CD8-positive, alpha-beta memory T cell (primary cell): ENCODE measurements around the gene UBR2. TPM values are rescaled to one million over a fixed set of nuclear protein-coding genes. Genes with fewer than 3 reads are reported as not detected.
"Not testable (repeated sequence)": the region's sequence is repeated elsewhere in the genome, so short reads cannot be mapped to it uniquely, and the experiment has no call there.

Source experiments
- CTCF ChIA-PET: fragments of 350-600 bp; sonication (Branson Sonifier 250); formaldehyde crosslinking; loops from one replicate; lab custom pipeline; 2021; ENCODE audit warnings: antibody characterized with exemption; lab: Charles Lee
- POLR2A ChIA-PET: fragments of 350-600 bp; sonication (Branson Sonifier 250); formaldehyde crosslinking; loops from one replicate; lab custom pipeline; 2021; ENCODE audit warnings: antibody characterized with exemption; lab: Charles Lee
- DNase-seq, 5 donors: peaks; one replicate each; pipeline versions ENCODE4 v3.0.0 to v3.0.0-alpha.2; 2020 to 2022; ENCODE audit warnings: mixed read lengths in 1 of 5
- H3K27ac ChIP-seq: one replicate; pipeline ENCODE4 v1.7.0; 2013; ENCODE audit warnings: low read depth, mild to moderate bottlenecking, low read length, moderate library complexity
- H3K27me3 ChIP-seq: 2 replicates; pipeline ENCODE4 v1.7.0; 2013; ENCODE audit warnings: low read length, mild to moderate bottlenecking; ENCODE audit not compliant: insufficient read depth, poor library complexity, severe bottlenecking
- H3K36me3 ChIP-seq: 2 replicates; pipeline ENCODE4 v1.7.0; 2013; ENCODE audit warnings: mild to moderate bottlenecking, low read length, moderate library complexity; ENCODE audit not compliant: insufficient read depth
- H3K4me1 ChIP-seq: 2 replicates; pipeline ENCODE4 v1.7.0; 2013; ENCODE audit warnings: mild to moderate bottlenecking, low read length, moderate library complexity; ENCODE audit not compliant: insufficient read depth
- H3K4me3 ChIP-seq: 2 replicates; pipeline ENCODE4 v1.7.0; 2013; ENCODE audit warnings: mild to moderate bottlenecking, low read length
- H3K9me3 ChIP-seq: 2 replicates; pipeline ENCODE4 v1.7.0; 2013; ENCODE audit warnings: mild to moderate bottlenecking, low read length
- H3K27ac Mint-ChIP-seq, 8 donors: one replicate each; pipeline ENCODE4 v1.8.0; 2020 to 2021; ENCODE audit warnings: mixed read lengths in 8 of 8, mild to moderate bottlenecking in 6 of 8, inconsistent platforms in 3 of 8, moderate library complexity in 3 of 8
- H3K27me3 Mint-ChIP-seq, 2 donors: one replicate each; pipeline ENCODE4 v1.8.0; 2020 to 2021; ENCODE audit warnings: mixed read lengths in 2 of 2, mild to moderate bottlenecking in 1 of 2, moderate library complexity in 1 of 2
- H3K36me3 Mint-ChIP-seq, 3 donors: one replicate each; pipeline ENCODE4 v1.8.0; 2020 to 2021; ENCODE audit warnings: mixed read lengths in 3 of 3, inconsistent platforms in 1 of 3, mild to moderate bottlenecking in 1 of 3
- H3K4me1 Mint-ChIP-seq, 3 donors: one replicate each; pipeline ENCODE4 v1.8.0; 2020 to 2021; ENCODE audit warnings: mixed read lengths in 3 of 3, inconsistent platforms in 1 of 3, mild to moderate bottlenecking in 1 of 3
- H3K4me3 Mint-ChIP-seq, 7 donors: one replicate each; pipeline ENCODE4 v1.8.0; 2020 to 2021; ENCODE audit warnings: mixed read lengths in 7 of 7, mild to moderate bottlenecking in 6 of 7, moderate library complexity in 4 of 7, inconsistent platforms in 2 of 7
- H3K9me3 Mint-ChIP-seq, 5 donors: one replicate each; pipeline ENCODE4 v1.8.0; 2020 to 2022; ENCODE audit warnings: mixed read lengths in 5 of 5, mild to moderate bottlenecking in 3 of 5, moderate library complexity in 2 of 5, inconsistent platforms in 1 of 5
- polyA plus RNA-seq: library from polyadenylated mRNA; unstranded; fragments of 300-500 nt; fragmentation: Illumina TruSeq; gene quantifications from one replicate; pipeline ENCODE4 v1.2.3, GENCODE V29; 2021
- total RNA-seq, 2 experiments: library from RNA; stranded (reverse); gene quantifications; one replicate each; pipeline ENCODE4 v1.2.3, GENCODE V29; 2021

UBR2 gene
- total and polyA plus RNA-seq, 3 experiments from 2014 or later: 13.6 to 27.0 (median 26.2) TPM

DNA sequence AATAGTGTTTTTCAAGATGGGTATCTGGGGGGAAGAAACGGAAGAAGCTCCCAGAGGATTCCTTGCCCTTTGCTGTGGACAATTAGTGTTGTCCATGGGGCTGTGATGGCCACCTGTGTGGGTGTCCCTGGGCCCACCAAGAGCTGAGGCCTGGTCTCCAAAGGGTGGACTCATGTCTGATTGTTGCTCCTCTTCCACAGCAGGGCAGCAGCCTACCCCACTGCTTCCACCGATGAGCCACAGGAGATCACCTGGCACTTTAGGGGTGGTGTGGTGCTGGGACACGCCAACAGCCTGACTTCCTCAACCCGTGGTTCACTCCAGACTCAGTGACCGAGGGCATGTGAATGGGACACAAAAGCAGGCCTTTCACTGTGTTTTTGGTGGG is 133.4 kb downstream of the UBR2 start:
- H3K4me3 ChIP-seq: no peak overlapping the region
- no peaks in the 10 kb centered on the region for H3K9me3 ChIP-seq
- H3K27ac ChIP-seq: no peak overlapping the region
- CTCF ChIA-PET: interaction anchor here (1.0 to 2.0 kb wide), 3 partner anchors 29 to 49 kb away, joined by 3 to 7 read pairs (median 3); no protein-coding TSS in a partner anchor
- Mint-ChIP-seq H3K36me3 (peaks cover 0 to 30% (median 0%) of the 10 kb centered on the region in 3 donors), H3K4me1 (peaks cover 20 to 29% (median 28%) of the 10 kb centered on the region in 3 donors), H3K4me3 (no peak overlapping the region), H3K9me3 (no peaks in the 10 kb centered on the region), H3K27ac (peak overlapping the region in 2 of 8 donors; percentile 26 to 32), H3K27me3 (no peaks in the 10 kb centered on the region)
- POLR2A ChIA-PET: no interaction called here
- no peak for DNase-seq
- H3K27me3 ChIP-seq: no peaks in the 10 kb centered on the region
- H3K36me3 ChIP-seq: no peaks in the 10 kb centered on the region
- peaks cover 17% of the 10 kb centered on the region for H3K4me1 ChIP-seq

DNA sequence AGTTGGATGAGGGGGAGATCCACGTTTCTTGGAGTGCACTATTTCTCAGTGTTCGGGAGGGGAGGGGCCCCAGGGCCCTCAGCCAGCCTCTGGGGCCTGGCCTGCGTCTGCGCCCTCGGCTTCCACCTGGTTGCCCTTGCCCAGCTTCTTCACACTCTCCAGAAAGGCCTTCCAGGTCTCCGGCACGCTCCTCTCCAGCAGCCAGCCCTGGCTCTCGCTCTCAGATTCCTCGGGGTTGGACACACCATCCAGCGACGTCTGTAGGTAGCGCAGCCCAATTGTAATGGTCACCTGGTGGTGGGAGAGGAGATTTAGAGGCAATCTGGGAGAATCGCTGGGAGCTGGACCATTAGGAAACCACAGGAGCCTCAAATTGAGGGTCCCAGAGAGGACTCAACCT is 134.4 kb downstream of the UBR2 start:
- peak overlapping the region in 4 of 8 donors; percentile 36 to 80 (median 47) for H3K27ac Mint-ChIP-seq
- CTCF ChIA-PET: interaction anchor here (0.9 kb wide), 1 partner anchor 10 kb away, joined by 3 read pairs; no protein-coding TSS in a partner anchor

DNA sequence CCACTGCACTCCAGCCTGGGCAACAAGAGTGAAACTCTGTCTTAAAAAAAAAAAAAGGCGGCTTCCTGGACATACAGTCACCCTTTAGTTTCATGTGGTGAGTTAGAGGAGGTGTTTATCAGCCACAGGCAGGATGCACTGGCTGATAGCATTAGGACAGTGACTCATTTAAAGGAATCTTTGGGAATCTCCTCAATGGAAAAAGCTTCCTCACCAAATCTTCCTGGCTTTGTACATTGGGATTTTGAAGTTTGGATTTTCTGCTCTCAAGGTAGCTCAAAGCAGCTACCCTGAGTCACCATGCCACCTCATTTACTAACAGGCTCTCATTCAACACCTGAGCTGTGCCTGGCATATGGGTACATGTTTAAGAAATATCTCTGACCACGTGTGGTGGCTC is 138.4 kb downstream of the UBR2 start:
- Mint-ChIP-seq H3K4me1 (no peaks in the 10 kb centered on the region), H3K36me3 (no peaks in the 10 kb centered on the region), H3K27me3 (no peaks in the 10 kb centered on the region), H3K4me3 (no peak overlapping the region), H3K27ac (no peak overlapping the region), H3K9me3 (no peaks in the 10 kb centered on the region)
- no peak overlapping the region for H3K4me3 ChIP-seq
- ChIA-PET CTCF (interaction anchor here (1.4 kb wide), 1 partner anchor 10 kb away, joined by 4 read pairs; no protein-coding TSS in a partner anchor), POLR2A (interaction anchor here (0.7 kb wide), 1 partner anchor 17 kb away, joined by 5 read pairs; no protein-coding TSS in a partner anchor)
- no peaks in the 10 kb centered on the region for H3K9me3 ChIP-seq
- no peaks in the 10 kb centered on the region for H3K36me3 ChIP-seq
- no peak overlapping the region for H3K27ac ChIP-seq
- no peak for DNase-seq
- no peaks in the 10 kb centered on the region for H3K27me3 ChIP-seq
- no peaks in the 10 kb centered on the region for H3K4me1 ChIP-seq

More for the DNA sequence above, 134.4 kb downstream of the UBR2 start:
- no peak overlapping the region for H3K4me3 ChIP-seq
- H3K4me1 Mint-ChIP-seq: peaks cover 15 to 19% (median 19%) of the 10 kb centered on the region in 3 donors
- H3K27ac ChIP-seq: no peak overlapping the region
- H3K36me3 ChIP-seq: no peaks in the 10 kb centered on the region
- H3K27me3 ChIP-seq: no peaks in the 10 kb centered on the region
- POLR2A ChIA-PET: no interaction called here
- no peaks in the 10 kb centered on the region for H3K27me3 Mint-ChIP-seq
- no peaks in the 10 kb centered on the region for H3K9me3 Mint-ChIP-seq
- H3K4me1 ChIP-seq: peaks cover 11% of the 10 kb centered on the region
- no peak for DNase-seq
- H3K9me3 ChIP-seq: no peaks in the 10 kb centered on the region
- H3K4me3 Mint-ChIP-seq: no peak overlapping the region
- H3K36me3 Mint-ChIP-seq: peaks cover 0 to 20% (median 0%) of the 10 kb centered on the region in 3 donors

DNA sequence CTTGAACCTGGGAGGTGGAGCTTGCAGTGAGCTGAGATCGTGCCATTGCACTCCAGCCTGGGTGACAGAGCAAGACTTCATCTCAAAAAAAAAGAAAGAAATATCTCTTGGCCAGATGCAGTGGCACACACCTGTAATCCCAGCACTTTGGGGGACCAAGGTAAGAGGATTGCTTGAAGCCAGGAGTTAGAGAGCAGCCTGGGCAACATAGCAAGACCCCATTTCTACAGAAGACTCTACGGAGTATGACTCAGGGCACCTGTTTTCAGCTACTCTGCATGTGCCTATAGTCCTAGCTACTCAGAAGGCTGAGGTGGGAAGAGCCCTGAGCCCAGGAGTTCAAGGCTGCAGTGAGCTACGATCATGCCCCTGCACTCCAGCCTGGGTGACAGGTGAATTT is 139.0 kb downstream of the UBR2 start:
- H3K27ac Mint-ChIP-seq, H3K9me3 ChIP-seq, H3K27ac ChIP-seq, H3K27me3 ChIP-seq, H3K4me1 ChIP-seq, CTCF ChIA-PET, H3K36me3 ChIP-seq, H3K9me3 Mint-ChIP-seq, H3K4me3 Mint-ChIP-seq, H3K36me3 Mint-ChIP-seq, H3K27me3 Mint-ChIP-seq, DNase-seq, POLR2A ChIA-PET, H3K4me1 Mint-ChIP-seq, H3K4me3 ChIP-seq: not testable (repeated sequence)

DNA sequence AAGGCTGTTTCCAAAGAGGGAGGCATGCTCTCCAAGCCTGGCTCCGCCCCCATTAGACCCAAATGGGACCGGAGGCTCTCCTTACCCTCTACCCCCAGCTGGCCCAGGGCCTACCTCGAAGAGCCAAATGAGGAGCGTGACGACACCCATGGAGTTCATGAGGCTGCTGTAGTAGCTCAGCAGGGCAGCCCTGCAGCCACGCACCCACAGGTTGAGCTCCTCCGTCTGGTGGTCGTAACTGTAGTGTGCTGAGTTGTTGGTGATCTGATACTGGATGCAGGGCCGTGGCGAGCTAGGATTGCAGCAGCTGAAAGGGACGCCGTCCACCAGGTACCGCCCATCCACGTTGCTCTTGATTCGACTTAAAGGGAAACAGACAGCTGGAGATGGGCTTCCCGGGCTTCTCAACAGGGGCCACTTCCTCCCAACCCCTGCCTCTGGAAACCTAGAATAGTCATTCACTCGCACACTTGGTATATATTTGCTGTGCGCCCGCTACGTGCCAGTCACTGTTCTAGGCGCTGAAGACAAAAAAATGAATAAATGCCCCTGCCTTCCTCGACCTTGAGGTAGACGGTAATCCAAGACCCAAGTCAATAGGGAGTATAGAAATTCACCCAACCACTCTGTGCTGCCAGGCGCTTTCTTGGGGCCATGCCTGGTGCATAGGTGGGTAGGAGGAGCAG is 140.6 kb downstream of the UBR2 start:
- Histone ChIP-seq H3K4me1 (no peaks in the 10 kb centered on the region), H3K27me3 (no peaks in the 10 kb centered on the region), H3K4me3 (no peak overlapping the region), H3K9me3 (no peaks in the 10 kb centered on the region), H3K36me3 (no peaks in the 10 kb centered on the region), H3K27ac (no peak overlapping the region)
- POLR2A ChIA-PET: interaction anchor here (0.6 kb wide), 1 partner anchor 79 kb away, joined by 4 read pairs; no protein-coding TSS in a partner anchor
- H3K4me3 Mint-ChIP-seq: no peak overlapping the region
- H3K27ac Mint-ChIP-seq: no peak overlapping the region
- peaks cover 0 to 5% of the 10 kb centered on the region in 2 donors for H3K27me3 Mint-ChIP-seq
- CTCF ChIA-PET: interaction anchor here (1.1 kb wide), 1 partner anchor 42 kb away, joined by 3 read pairs; no protein-coding TSS in a partner anchor
- H3K4me1 Mint-ChIP-seq: no peaks in the 10 kb centered on the region
- DNase-seq: no peak
- H3K36me3 Mint-ChIP-seq: no peaks in the 10 kb centered on the region
- H3K9me3 Mint-ChIP-seq: no peaks in the 10 kb centered on the region

DNA sequence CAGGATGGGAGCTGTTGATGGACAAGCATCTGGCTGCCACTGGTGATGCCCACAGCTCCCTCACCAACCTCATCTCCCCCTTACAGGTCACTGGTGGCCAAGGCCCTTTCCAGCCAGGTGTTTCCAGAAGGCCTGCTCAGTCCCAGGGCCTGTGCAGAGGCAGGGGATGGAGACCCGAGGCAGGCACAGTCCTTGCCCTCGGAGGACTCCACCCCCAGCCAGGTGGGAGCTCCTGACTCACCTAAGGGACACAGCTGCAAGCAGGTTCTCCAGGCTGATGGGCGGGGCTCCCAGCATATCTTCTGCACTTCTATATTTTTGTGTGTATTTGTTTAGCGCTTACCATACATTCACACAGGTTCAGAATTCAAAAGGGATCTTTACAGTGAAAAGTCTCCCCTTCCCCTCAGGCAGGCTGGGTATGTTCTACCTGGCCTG is 141.1 kb downstream of the UBR2 start:
- Histone ChIP-seq H3K4me3 (no peak overlapping the region), H3K27me3 (no peaks in the 10 kb centered on the region), H3K4me1 (no peaks in the 10 kb centered on the region), H3K27ac (no peak overlapping the region), H3K36me3 (no peaks in the 10 kb centered on the region), H3K9me3 (no peaks in the 10 kb centered on the region)
- Mint-ChIP-seq H3K36me3 (no peaks in the 10 kb centered on the region), H3K4me3 (no peak overlapping the region), H3K4me1 (no peaks in the 10 kb centered on the region), H3K27ac (no peak overlapping the region), H3K9me3 (no peaks in the 10 kb centered on the region), H3K27me3 (peaks cover 0 to 5% of the 10 kb centered on the region in 2 donors)
- no peak for DNase-seq
- ChIA-PET POLR2A (no interaction called here), CTCF (no interaction called here)

DNA sequence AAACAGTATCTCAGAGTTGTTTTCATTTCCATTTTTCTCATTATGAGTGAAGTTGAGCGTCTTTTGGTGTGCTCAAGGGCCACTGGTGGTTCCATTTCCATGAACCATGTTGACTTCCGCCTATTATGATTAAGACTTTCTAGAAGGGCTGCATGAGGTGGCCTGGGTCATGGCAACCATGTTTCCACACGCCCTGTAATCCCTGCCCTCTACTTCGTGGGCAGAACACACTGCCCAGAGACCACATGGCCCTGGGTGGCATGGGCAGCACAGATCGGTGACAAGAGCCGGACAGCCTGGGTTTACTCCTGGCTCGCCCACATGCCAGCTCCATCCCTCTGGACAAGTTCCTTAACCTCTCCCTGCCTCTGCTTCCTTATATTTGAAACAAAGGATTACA is 143.8 kb downstream of the UBR2 start:
- H3K4me1 Mint-ChIP-seq: no peaks in the 10 kb centered on the region
- H3K27me3 Mint-ChIP-seq: peaks cover 1 to 5% of the 10 kb centered on the region in 2 donors
- no peak overlapping the region for H3K27ac Mint-ChIP-seq
- no peak overlapping the region for H3K27ac ChIP-seq
- H3K4me3 ChIP-seq: no peak overlapping the region
- H3K36me3 Mint-ChIP-seq: peaks cover 0 to 5% (median 0%) of the 10 kb centered on the region in 3 donors
- no peak overlapping the region for H3K4me3 Mint-ChIP-seq
- CTCF ChIA-PET: interaction anchor here (1.0 kb wide), 1 partner anchor 18 kb away, joined by 5 read pairs; no protein-coding TSS in a partner anchor
- no peak for DNase-seq
- no peaks in the 10 kb centered on the region for H3K36me3 ChIP-seq
- no peaks in the 10 kb centered on the region for H3K9me3 ChIP-seq
- H3K27me3 ChIP-seq: no peaks in the 10 kb centered on the region
- peaks cover 0 to 4% (median 0%) of the 10 kb centered on the region in 5 donors for H3K9me3 Mint-ChIP-seq
- POLR2A ChIA-PET: no interaction called here
- H3K4me1 ChIP-seq: no peaks in the 10 kb centered on the region

DNA sequence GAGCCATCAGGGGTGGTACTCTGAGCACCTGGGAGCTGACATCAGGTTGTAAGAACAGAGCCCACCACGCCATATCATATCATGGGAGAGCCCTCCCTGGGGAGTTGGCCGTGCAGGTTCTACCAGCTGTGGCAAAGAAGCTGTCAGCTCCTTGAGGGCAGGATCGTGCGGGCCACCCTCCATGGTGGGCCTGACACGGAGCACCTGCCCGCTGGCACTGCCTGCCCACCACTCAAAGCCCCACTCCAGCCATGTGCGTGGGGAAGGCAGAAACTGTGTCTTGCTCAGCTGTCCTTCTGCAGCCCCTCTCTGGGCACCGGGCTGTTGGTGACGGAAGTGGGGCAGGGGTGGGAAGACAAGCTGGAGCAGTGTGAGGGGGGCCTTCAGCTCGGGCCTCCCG is 144.3 kb downstream of the UBR2 start:
- POLR2A ChIA-PET: no interaction called here
- Histone ChIP-seq H3K4me3 (no peak overlapping the region), H3K27ac (no peak overlapping the region), H3K27me3 (no peaks in the 10 kb centered on the region), H3K9me3 (no peaks in the 10 kb centered on the region), H3K4me1 (no peaks in the 10 kb centered on the region), H3K36me3 (no peaks in the 10 kb centered on the region)
- peaks cover 1 to 5% of the 10 kb centered on the region in 2 donors for H3K27me3 Mint-ChIP-seq
- peaks cover 0 to 5% (median 0%) of the 10 kb centered on the region in 3 donors for H3K36me3 Mint-ChIP-seq
- H3K4me1 Mint-ChIP-seq: no peaks in the 10 kb centered on the region
- no peak overlapping the region for H3K27ac Mint-ChIP-seq
- H3K9me3 Mint-ChIP-seq: peaks cover 0 to 4% (median 0%) of the 10 kb centered on the region in 5 donors
- DNase-seq: no peak
- no peak overlapping the region for H3K4me3 Mint-ChIP-seq
- CTCF ChIA-PET: interaction anchor here (1.0 kb wide), 1 partner anchor 18 kb away, joined by 5 read pairs; no protein-coding TSS in a partner anchor
